ENCODE data around the gene KRTAP5-10. TPM values are rescaled to one million over a fixed set of nuclear protein-coding genes. Genes with fewer than 3 reads are reported as not detected.

KRTAP5-10 gene
- total and polyA plus RNA-seq, 2 of the 8 experiments (the other 6 are each of a cell fraction or from before 2014, with no cell fraction given), result 0.12 TPM; not detected in 1

DNA sequence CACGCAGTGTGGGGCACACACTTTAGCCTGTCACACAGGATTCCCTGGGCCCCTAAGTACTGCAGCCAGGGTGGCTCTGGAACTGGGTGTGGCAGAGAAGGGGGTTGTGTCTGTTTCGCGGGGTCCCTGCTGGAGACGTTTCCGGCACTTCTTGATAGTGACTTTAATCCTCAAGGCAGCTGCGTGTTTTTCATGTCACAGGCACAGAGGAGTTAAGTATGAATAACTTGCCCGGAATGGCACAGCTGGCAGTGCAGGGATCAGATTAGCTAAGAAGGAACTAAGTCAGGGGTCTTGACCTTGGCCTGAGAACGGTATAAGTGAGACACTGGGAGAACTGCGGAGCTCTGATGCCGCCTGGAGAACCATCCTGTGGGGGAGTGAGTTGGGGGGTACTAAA, 45.8 kb upstream of the KRTAP5-10 start (continued):
- no peak for TF ChIP-seq CHD2 (IDR thresholded peaks at IDR 0.05; ENCODE audit: low read length)
- TF ChIP-seq ASH2L (IDR thresholded peaks at IDR 0.05; ENCODE audit: low read length), result no peak
